HG02798 (cell line): Measurements from ENCODE around the gene NKD2.
"Not testable (repeated sequence)": the region's sequence is repeated elsewhere in the genome, so short reads cannot be mapped to it uniquely, and the experiment has no call there.

Experiments used
- ATAC-seq: cut with Tn5 transposase; IDR thresholded peaks from one replicate; pipeline ENCODE4 v1.9.1; 2021; ENCODE audit warnings: mild to moderate bottlenecking; ENCODE audit not compliant: unreplicated experiment, poor library complexity

The NKD2 gene

GRCh38 chr5:1080432-1080831 lies 71.8 kb downstream of the NKD2 start:
- no peak for ATAC-seq

GRCh38 chr5:1081519-1081918 lies 72.9 kb downstream of the NKD2 start:
- no peak for ATAC-seq

- not testable (repeated sequence) for ATAC-seq
Observed at GRCh38 chr5:1083026-1083425, 74.4 kb downstream of the NKD2 start.

GRCh38 chr5:1083823-1084605 lies 75.4 kb downstream of the NKD2 start:
- no peak for ATAC-seq

GRCh38 chr5:1085391-1085790 lies 76.8 kb downstream of the NKD2 start:
- ATAC-seq, result no peak

GRCh38 chr5:1086137-1086536 lies 77.5 kb downstream of the NKD2 start:
- ATAC-seq, result no peak

- ATAC-seq, result no peak
Observed at GRCh38 chr5:1086871-1087270, 78.3 kb downstream of the NKD2 start.

GRCh38 chr5:1087428-1087827 lies 78.8 kb downstream of the NKD2 start:
- ATAC-seq, result no peak

- no peak for ATAC-seq
Observed at GRCh38 chr5:1088031-1088430, 79.4 kb downstream of the NKD2 start.
